HG02642 (cell line): Measurements from ENCODE around the gene S1PR5.

Experiments
- ATAC-seq: cut with Tn5 transposase; IDR thresholded peaks from one replicate; pipeline ENCODE4 v1.9.1; 2021; ENCODE audit warnings: mild to moderate bottlenecking; ENCODE audit not compliant: unreplicated experiment, poor library complexity

Gene S1PR5

GRCh38 chr19:10516671-10517286 lies 468 bp downstream of the S1PR5 start:
- no peak for ATAC-seq

- ATAC-seq = no peak
Measured at GRCh38 chr19:10516064-10516385, 1.2 kb downstream of the S1PR5 start.

DNA sequence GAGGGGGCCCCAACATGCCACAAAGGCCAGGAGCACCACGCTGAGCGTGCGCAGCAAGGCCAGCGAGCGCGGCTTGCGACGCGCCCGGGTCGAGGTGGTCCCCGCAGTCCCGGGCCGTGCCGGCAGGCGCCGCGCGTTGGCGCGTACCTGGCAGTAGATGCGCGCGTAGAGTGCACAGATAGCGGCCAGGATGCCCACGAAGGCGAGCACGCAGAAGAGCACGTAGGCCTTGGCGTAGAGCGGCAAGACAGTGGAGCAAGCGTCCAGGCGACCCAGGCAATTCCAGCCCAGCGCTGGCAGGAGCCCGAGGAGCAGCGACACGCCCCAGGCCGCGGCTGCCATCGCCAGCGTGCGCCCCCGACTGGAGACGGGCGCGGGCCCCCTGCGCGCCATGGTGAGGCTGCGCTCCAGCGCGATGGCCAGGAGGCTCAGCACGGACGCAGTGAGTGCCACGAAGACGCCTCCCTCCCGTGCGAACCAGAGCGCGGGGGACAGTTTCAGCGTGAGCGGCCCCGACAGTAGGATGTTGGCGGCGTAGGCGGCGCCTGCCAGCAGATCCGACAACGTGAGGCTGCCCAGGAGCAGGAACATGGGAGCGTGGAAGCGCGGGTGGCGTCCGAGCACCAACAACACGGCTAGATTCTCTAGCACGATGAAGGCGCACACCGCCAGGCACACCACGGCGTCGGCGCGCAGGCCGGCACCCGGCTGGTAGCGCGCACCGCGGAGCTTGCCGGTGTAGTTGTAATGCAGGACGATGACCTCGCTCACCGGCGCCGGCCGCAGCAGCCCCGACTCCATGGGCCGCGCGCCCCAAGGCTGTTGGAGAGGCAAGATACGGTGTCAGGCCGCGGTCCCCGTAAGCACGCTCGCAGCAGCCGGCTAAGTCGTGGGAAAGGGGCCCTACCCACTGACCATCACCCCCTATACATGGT lies 2.8 kb downstream of the S1PR5 start:
- no peak for ATAC-seq

DNA sequence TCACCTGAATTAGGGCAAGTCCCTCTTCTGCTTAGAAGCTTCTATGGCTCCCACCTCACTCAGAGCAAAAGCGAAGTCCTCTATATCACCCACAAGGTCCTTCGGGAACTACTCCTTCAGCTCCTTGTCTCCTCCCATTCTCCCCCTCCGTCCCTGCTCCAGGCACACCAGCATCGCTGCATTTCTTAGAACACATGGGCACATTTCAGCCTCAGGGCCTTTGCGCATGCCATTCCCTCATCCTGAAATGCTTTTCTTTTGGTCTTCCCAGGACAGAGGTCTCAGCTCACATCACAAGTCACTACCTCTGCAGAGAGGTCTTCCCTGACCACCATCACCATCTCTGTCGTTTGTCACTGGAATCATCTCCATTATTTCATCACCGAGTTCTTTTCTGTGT lies 4.0 kb downstream of the S1PR5 start:
- ATAC-seq = no peak

GRCh38 chr19:10510301-10510802 lies 6.9 kb downstream of the S1PR5 start:
- no peak for ATAC-seq

DNA sequence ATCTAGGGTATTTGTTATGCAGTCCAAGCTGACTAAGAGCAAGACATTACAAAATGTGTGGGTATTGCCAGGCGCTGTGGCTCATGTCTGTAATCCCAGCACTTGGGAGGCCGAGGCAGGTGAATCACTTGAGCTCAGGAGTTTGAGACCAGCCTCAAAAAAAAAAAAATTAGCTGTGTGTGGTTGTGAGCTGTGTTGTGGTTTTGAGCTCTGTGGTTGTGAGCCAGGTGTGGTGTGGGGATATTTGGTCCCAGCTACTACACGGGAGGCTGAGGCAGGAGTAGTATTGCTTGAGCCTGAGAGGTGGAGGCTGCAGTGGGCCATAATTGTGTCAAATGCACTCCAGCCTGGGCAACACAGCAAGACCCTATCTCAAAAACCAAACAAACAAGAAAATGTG lies 8.5 kb downstream of the S1PR5 start:
- ATAC-seq = no peak

- no peak for ATAC-seq
Measured at GRCh38 chr19:10508036-10508435, 9.2 kb downstream of the S1PR5 start.

- ATAC-seq = no peak
Measured at GRCh38 chr19:10505583-10506229, 11.5 kb downstream of the S1PR5 start.

DNA sequence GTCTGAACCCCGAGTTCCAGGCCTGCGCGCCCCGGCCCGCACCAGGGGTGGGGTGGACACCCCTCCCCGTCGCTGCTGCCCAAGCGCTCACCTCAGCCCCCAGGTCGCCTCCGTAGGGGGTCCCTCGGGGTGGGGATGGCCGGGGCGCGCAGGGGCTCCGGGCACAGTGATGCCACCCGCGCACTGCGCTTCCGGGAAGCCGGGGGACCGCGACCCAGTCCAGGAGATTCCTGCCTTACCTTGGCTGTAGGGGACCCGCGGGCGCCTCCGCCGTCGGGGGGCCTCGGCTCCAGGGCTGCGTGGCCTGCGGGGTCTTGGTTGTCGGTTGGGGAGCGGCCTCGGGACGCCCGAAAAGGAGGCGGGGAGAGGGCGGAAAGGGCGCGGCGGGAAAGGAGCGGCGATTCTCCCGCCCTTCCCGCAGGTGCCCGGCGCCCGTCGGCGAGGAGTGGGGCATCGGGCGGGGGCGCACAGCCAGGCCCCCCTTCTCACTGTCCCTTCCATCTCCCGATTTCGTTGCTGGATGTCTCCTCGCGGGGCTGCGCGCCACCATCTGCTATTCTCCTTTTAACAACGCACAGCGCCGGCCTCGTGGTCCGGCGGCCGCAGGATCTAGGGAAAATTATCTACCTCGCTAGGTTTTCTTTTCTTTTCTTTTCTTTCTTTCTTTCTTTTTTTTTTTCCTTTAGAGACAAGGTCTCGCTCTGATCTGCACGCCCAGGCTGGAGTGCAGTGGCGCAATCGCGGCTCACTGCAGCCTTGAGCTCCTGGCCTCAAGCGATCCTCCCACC lies 14.1 kb downstream of the S1PR5 start, which contains the start of gene KEAP1:
TSS of gene KEAP1 (minus strand) at position 355 of the 788 bp plus-strand sequence. CDS start 3,323 bp downstream, outside the sequence.
- peak; percentile 25 for ATAC-seq

DNA sequence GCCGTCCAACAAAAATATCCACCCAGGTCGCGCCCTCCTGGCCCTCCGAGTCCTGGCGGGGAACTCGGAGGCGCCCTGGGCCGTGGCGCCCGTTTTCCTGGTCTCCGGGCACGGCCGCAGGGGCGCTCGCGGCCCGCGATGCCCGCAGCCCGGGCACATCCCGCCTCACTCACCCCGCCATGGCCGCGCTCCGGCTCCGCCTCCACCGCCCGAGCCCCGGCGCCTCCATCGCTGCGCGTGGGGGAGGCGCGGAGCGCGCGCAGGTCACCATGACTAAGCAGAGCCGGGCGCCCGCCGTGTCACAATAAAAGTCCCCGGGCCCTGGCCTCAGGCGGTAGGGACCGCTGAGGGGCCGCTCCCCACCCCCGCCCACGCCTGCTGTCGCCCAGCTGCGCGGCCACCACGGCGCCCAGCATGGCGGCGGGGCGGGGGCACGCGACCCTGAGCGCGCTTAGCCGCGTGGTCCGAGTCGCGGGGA lies 14.7 kb downstream of the S1PR5 start:
- ATAC-seq = peak; percentile 88

DNA sequence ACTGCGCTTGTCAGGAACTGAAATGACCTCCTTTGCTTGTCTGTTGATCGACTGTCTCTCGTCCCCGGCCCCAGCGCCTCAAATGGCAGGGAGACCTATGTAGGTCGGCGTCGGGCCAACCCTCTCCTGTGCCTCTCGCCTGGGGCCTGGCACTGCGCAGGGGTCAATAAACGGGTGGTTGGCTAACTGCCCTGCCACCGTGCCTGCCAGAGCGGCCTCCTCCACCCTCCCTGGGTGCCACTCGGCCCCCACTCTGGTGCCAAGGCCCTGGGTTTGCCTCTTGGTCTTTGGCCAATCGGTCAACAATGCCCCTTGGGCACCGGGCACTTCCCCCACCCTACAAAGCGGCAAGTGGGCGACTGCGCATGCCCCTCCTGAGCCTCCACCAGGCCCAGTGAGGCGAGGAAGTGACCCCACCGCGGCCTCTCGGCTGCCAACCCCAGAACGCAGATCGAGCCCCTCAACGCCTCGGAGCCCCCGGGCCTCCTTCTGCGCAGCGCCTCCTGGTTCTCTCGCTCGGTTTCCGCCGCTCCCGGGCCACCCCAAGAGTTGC lies 15.2 kb downstream of the S1PR5 start:
- ATAC-seq = peak; percentile 50

- ATAC-seq = no peak
Measured at GRCh38 chr19:10500247-10500592, 17.0 kb downstream of the S1PR5 start.

GRCh38 chr19:10499550-10500246 lies 17.5 kb downstream of the S1PR5 start:
- ATAC-seq = no peak

DNA sequence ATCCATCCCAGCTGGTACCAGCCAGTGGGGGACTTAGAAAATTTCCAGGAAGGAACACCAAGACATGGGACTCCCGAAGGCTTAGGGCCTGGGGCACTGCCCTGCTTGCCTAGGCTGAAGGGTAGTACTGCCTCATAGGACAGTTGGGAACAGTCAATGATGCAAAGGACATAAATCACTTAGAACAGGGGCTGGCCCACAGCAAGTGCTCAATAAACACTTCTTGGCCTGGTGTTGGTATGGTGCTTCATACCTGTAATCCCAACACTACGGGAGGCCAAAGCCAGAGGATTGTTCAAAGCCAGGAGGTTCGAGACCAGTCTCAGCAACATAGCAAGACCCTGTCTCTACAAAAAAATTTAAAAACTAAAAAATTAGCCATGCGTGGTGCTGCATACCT lies 19.9 kb downstream of the S1PR5 start:
- ATAC-seq = no peak

GRCh38 chr19:10491472-10492047 lies 25.7 kb downstream of the S1PR5 start:
- ATAC-seq = no peak

GRCh38 chr19:10486551-10486950 lies 30.7 kb downstream of the S1PR5 start:
- ATAC-seq = no peak

- peak; percentile 64 for ATAC-seq
Measured at GRCh38 chr19:10478903-10479384, 38.3 kb downstream of the S1PR5 start.

GRCh38 chr19:10478476-10478875 lies 38.8 kb downstream of the S1PR5 start:
- ATAC-seq = no peak

GRCh38 chr19:10474962-10475451 lies 42.2 kb downstream of the S1PR5 start:
- ATAC-seq = no peak
